IMR-90 (cell line): ENCODE measurements around the gene RIBC1. TPM values are rescaled to one million over a fixed set of nuclear protein-coding genes. Genes with fewer than 3 reads are reported as not detected.

Experiments
- ATAC-seq: fragments of 200-7000 bp; cut with Tn5 transposase; 2 replicates; pipeline ENCODE4 v1.9.1; 2020; ENCODE audit warnings: low read depth, mild to moderate bottlenecking, moderate library complexity
- BruUV-seq: library from RNA; stranded (reverse); fragments of 400-500 nt; replicated peaks from 2 replicates; lab custom pipeline; 2021; lab: Mats Ljungman, UMichigan
- CTCF ChIA-PET: fragments of 300-600 bp; formaldehyde crosslinking; extraction: SDS; loops from one replicate; lab custom pipeline; 2021; ENCODE audit warnings: antibody characterized with exemption; lab: Yijun Ruan, JAX
- POLR2A ChIA-PET: fragments of 300-600 bp; sonication (Branson Sonifier 250); formaldehyde crosslinking; loops from one replicate; lab custom pipeline; 2022; ENCODE audit warnings: antibody characterized with exemption; ENCODE audit not compliant: unreplicated experiment; lab: Charles Lee
- DNase-seq: peaks from one replicate; pipeline ENCODE4 v3.0.0; 2013
- H2AFZ ChIP-seq: replicated peaks from 2 replicates; pipeline ENCODE3; 2013; ENCODE audit warnings: low read length, mild to moderate bottlenecking; ENCODE audit not compliant: poor library complexity
- H2AK5ac ChIP-seq: 2 replicates; pipeline ENCODE4 v1.6.1; 2013; ENCODE audit warnings: low read depth, low read length, inconsistent platforms
- H2AK9ac ChIP-seq: replicated peaks from 2 replicates; pipeline ENCODE3; 2013; ENCODE audit warnings: mild to moderate bottlenecking, low read depth, low read length, moderate library complexity; ENCODE audit not compliant: poor library complexity
- H2BK120ac ChIP-seq: 2 replicates; pipeline ENCODE4 v1.6.1; 2013; ENCODE audit warnings: low read depth, low read length, inconsistent platforms
- H2BK15ac ChIP-seq: 3 replicates; pipeline ENCODE4 v1.6.1; 2013; ENCODE audit warnings: low read depth, low read length, inconsistent platforms
- H2BK20ac ChIP-seq: 2 replicates; pipeline ENCODE4 v1.6.1; 2013; ENCODE audit warnings: low read depth, mild to moderate bottlenecking, inconsistent platforms, low read length, moderate library complexity
- H2BK5ac ChIP-seq: 2 replicates; pipeline ENCODE4 v1.6.1; 2013; ENCODE audit warnings: mild to moderate bottlenecking, low read depth, low read length, inconsistent platforms; ENCODE audit not compliant: poor library complexity, severe bottlenecking
- H3K14ac ChIP-seq: replicated peaks from 2 replicates; pipeline ENCODE4 v1.6.1; 2013; ENCODE audit warnings: low read depth, low read length, inconsistent platforms
- H3K18ac ChIP-seq: 2 replicates; pipeline ENCODE4 v1.6.1; 2013; ENCODE audit warnings: low read depth, low read length, control low read depth
- H3K23ac ChIP-seq: 2 replicates; pipeline ENCODE4 v1.6.1; 2013; ENCODE audit warnings: low read depth, low read length, inconsistent platforms
- H3K27ac ChIP-seq: 2 replicates; pipeline ENCODE4 v1.5.1; 2013; ENCODE audit warnings: mild to moderate bottlenecking, control low read depth, low read length; ENCODE audit not compliant: insufficient read depth
- H3K27me3 ChIP-seq: 2 replicates; pipeline ENCODE4 v1.6.1; 2013; ENCODE audit warnings: low read length; ENCODE audit not compliant: control insufficient read depth, insufficient read depth
- H3K36me3 ChIP-seq: 2 replicates; pipeline ENCODE4 v1.6.1; 2013; ENCODE audit warnings: low read length, mixed read lengths; ENCODE audit not compliant: control insufficient read depth, insufficient read depth
- H3K4ac ChIP-seq: 2 replicates; pipeline ENCODE4 v1.6.1; 2013; ENCODE audit warnings: low read depth, low read length, inconsistent platforms
- H3K4me1 ChIP-seq: 2 replicates; pipeline ENCODE4 v1.6.1; 2013; ENCODE audit warnings: low read length, mixed read lengths; ENCODE audit not compliant: control insufficient read depth, insufficient read depth
- H3K4me2 ChIP-seq: 2 replicates; pipeline ENCODE4 v1.6.1; 2013; ENCODE audit warnings: low read depth, mild to moderate bottlenecking, control low read depth, low read length, moderate library complexity
- H3K4me3 ChIP-seq: 2 replicates; pipeline ENCODE4 v1.5.1; 2013; ENCODE audit warnings: low read depth, mild to moderate bottlenecking, control low read depth, low read length, moderate library complexity; ENCODE audit not compliant: insufficient read depth
- H3K56ac ChIP-seq: 2 replicates; pipeline ENCODE4 v1.6.1; 2013; ENCODE audit warnings: low read length, inconsistent platforms; ENCODE audit not compliant: insufficient read depth; ENCODE audit errors: extremely low read depth
- H3K79me1 ChIP-seq, 2 experiments: 2 replicates each; pipeline ENCODE4 v1.6.1; 2013; ENCODE audit warnings: low read length in 2 of 2, inconsistent platforms in 1 of 2, low read depth in 1 of 2
- H3K9ac ChIP-seq: 2 replicates; pipeline ENCODE4 v1.6.1; 2013; ENCODE audit warnings: low read depth, low read length, control low read depth
- H3K9me1 ChIP-seq: 2 replicates; pipeline ENCODE4 v1.6.1; 2013; ENCODE audit warnings: low read length, inconsistent platforms; ENCODE audit not compliant: insufficient read depth
- H3K9me3 ChIP-seq: 2 replicates; pipeline ENCODE4 v1.6.1; 2013; ENCODE audit warnings: low read length; ENCODE audit not compliant: control insufficient read depth, insufficient read depth
- H4K20me1 ChIP-seq: 2 replicates; pipeline ENCODE4 v1.6.1; 2013; ENCODE audit warnings: low read length, inconsistent platforms; ENCODE audit not compliant: insufficient read depth
- H4K5ac ChIP-seq: 2 replicates; pipeline ENCODE4 v1.6.1; 2013; ENCODE audit warnings: mild to moderate bottlenecking, low read depth, low read length, control low read depth
- H4K8ac ChIP-seq, 2 experiments: 2 replicates each; pipeline ENCODE4 v1.6.1; 2013; ENCODE audit warnings: low read depth in 2 of 2, low read length in 2 of 2, control low read depth in 1 of 2, inconsistent platforms in 1 of 2
- H4K91ac ChIP-seq: 2 replicates; pipeline ENCODE4 v1.6.1; 2013; ENCODE audit warnings: low read depth, low read length, inconsistent platforms; ENCODE audit not compliant: insufficient read depth
- CHD1 ChIP-seq: IDR thresholded peaks from 2 replicates; pipeline ENCODE4 v1.6.1; 2012; ENCODE audit warnings: low read depth, low read length, improper control_type of control experiment
- CTCF ChIP-seq: conservative IDR thresholded peaks from 2 replicates; pipeline ENCODE4 v1.5.1; 2012; ENCODE audit warnings: mild to moderate bottlenecking, low read depth, low read length, improper control_type of control experiment
- FOS ChIP-seq: fragments of 150-350 bp; IDR thresholded peaks from 2 replicates; pipeline ENCODE4 v1.6.1; 2016; ENCODE audit warnings: low read depth, low read length
- MAZ ChIP-seq: IDR thresholded peaks from 2 replicates; pipeline ENCODE4 v1.6.1; 2012; ENCODE audit warnings: low read depth, mild to moderate bottlenecking, low read length, improper control_type of control experiment, moderate library complexity, borderline replicate concordance
- MXI1 ChIP-seq: IDR thresholded peaks from 2 replicates; pipeline ENCODE4 v1.6.1; 2012; ENCODE audit warnings: low read depth, mild to moderate bottlenecking, low read length, moderate library complexity, borderline replicate concordance
- POLR2A ChIP-seq: IDR thresholded peaks from 2 replicates; pipeline ENCODE4 v1.6.1; 2012; ENCODE audit warnings: mild to moderate bottlenecking, low read depth, low read length
- RFX5 ChIP-seq: IDR thresholded peaks from 2 replicates; pipeline ENCODE4 v1.8.0; 2012; ENCODE audit warnings: low read depth, mild to moderate bottlenecking, low read length, moderate library complexity
- SMC3 ChIP-seq: fragments of 150-350 bp; IDR thresholded peaks from 2 replicates; pipeline ENCODE4 v1.6.1; 2016; ENCODE audit warnings: low read depth, mild to moderate bottlenecking, antibody characterized with exemption, low read length, moderate library complexity
- WGBS, 2 experiments: methylation state at CpG; one replicate each; pipeline versions ENCODE4 v1.1.5 to v1.1.7; 2013; ENCODE audit warnings: missing lambda C conversion rate in 2 of 2; ENCODE audit not compliant: insufficient read length in 1 of 2; ENCODE audit errors: extremely low coverage in 2 of 2; 5-methylcytosine and 5-hydroxymethylcytosine counted together
- dilution Hi-C: fragments of 300-500 bp; cut with HindIII; formaldehyde crosslinking; loops from one replicate; pipeline ENCODE4 v1.14.3; 2018; ENCODE audit warnings: low sequenced_read_pairs; ENCODE audit not compliant: unreplicated experiment
- in situ Hi-C: fragments of 300-500 bp; cut with MboI; formaldehyde crosslinking; loops from 3 replicates; pipeline ENCODE4 v1.14.3; 2019; ENCODE audit warnings: low sequenced_read_pairs, inconsistent platforms, mixed read lengths
- intact Hi-C: fragments of 100-400 bp; cut with micrococcal nuclease; formaldehyde crosslinking; loops from 2 replicates; pipeline ENCODE4 v1.10.0; 2022
- polyA plus RNA-seq, 3 experiments: library from polyadenylated mRNA; depleted of rRNA; stranded (reverse); fragments of >200 nt; gene quantifications; 2 replicates each; pipeline ENCODE4 v1.2.3, GENCODE V29; 2012; ENCODE audit warnings: low replicate concordance in 1 of 3
- total RNA-seq: library from RNA; depleted of rRNA; stranded (reverse); fragments of >200 nt; gene quantifications from 2 replicates; pipeline ENCODE4 v1.2.3, GENCODE V29; 2012
- TF ChIP-seq, protein P1 (sequence below): fragments of 150-350 bp; IDR thresholded peaks from 2 replicates; pipeline ENCODE4 v1.6.1; 2017; ENCODE audit warnings: mild to moderate bottlenecking, antibody characterized with exemption, low read length, low read depth

Gene RIBC1
- total and polyA plus RNA-seq, 2 of the 4 experiments (the other 2 are of a cell fraction), result 0.31 to 0.36 TPM

DNA sequence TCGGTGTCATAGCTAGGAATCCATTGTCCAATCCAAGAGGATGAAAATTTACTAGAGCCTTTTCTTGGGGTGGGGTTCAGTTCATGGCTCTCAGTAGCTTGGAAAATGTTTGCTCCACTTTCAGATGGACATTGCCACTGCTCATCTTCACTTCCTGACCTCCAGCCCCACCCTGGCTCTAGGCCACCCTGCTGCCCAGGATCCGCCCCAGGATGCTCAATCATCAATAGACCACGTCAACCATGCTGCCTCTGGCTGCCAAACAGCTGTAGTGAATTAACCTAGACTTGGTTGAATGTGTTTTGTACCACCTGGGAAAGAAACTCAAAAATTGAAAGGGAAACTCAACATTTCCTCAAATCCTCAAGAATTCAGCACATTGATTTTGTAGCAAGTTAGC lies 48.7 kb downstream of the RIBC1 start:
- no peaks in the 10 kb centered on the region for H3K9me3 ChIP-seq
- H3K56ac ChIP-seq, result no peak overlapping the region
- in situ Hi-C loops, result no loop called here

More for the DNA sequence above, 48.7 kb downstream of the RIBC1 start:
- H4K8ac ChIP-seq, result no peak overlapping the region
- H3K18ac ChIP-seq, result no peak overlapping the region
- no peak overlapping the region for H3K4ac ChIP-seq
- H3K79me1 ChIP-seq, result no peaks in the 10 kb centered on the region
- POLR2A ChIA-PET, result interaction anchor here (0.6 kb wide), 1 partner anchor 1417 kb away, joined by 8 read pairs; no protein-coding TSS in a partner anchor
- H3K9ac ChIP-seq, result no peak overlapping the region
- H2BK5ac ChIP-seq, result no peak overlapping the region
- BruUV-seq, result no TSS peak
- H2AK5ac ChIP-seq, result no peak overlapping the region
- H2AFZ ChIP-seq, result no peak overlapping the region
- WGBS, 2 experiments, result no CpG with 5 or more reads among the region's 3 CpGs
- no peak overlapping the region for H2BK15ac ChIP-seq
- CTCF ChIA-PET, result no interaction called here
- H3K4me2 ChIP-seq, result no peak overlapping the region
- peaks cover 34% of the 10 kb centered on the region for H3K27me3 ChIP-seq
- H2BK120ac ChIP-seq, result no peak overlapping the region
- no peak overlapping the region for H3K23ac ChIP-seq
- peaks cover 3% of the 10 kb centered on the region; the same call in 1 of the 2 replicates for H3K9me1 ChIP-seq
- intact Hi-C loops, result no loop called here
- H2BK20ac ChIP-seq, result no peak overlapping the region
- H3K4me1 ChIP-seq, result no peaks in the 10 kb centered on the region
- H4K91ac ChIP-seq, result no peak overlapping the region
- no peaks in the 10 kb centered on the region for H4K20me1 ChIP-seq
- DNase-seq (no peak), ATAC-seq (no peak)
- TF ChIP-seq POLR2A, result no peak
- no peak for TF ChIP-seq MXI1
- no peak for TF ChIP-seq MAZ
- no peak for TF ChIP-seq CHD1
- TF ChIP-seq FOS, result no peak
- TF ChIP-seq RFX5, result no peak
- no peak for TF ChIP-seq SMC3
- TF ChIP-seq, protein P1, sequence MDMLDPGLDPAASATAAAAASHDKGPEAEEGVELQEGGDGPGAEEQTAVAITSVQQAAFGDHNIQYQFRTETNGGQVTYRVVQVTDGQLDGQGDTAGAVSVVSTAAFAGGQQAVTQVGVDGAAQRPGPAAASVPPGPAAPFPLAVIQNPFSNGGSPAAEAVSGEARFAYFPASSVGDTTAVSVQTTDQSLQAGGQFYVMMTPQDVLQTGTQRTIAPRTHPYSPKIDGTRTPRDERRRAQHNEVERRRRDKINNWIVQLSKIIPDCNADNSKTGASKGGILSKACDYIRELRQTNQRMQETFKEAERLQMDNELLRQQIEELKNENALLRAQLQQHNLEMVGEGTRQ, result no peak
- no peak for TF ChIP-seq CTCF
- no peak overlapping the region for H3K4me3 ChIP-seq
- H3K27ac ChIP-seq, result no peak overlapping the region
- no peak overlapping the region for H3K14ac ChIP-seq
- no peak overlapping the region for H2AK9ac ChIP-seq
- H3K36me3 ChIP-seq, result no peaks in the 10 kb centered on the region
- dilution Hi-C loops, result no loop called here
- H4K5ac ChIP-seq, result no peak overlapping the region
